Measurements from ENCODE around the gene RAB6B. TPM values are rescaled to one million over a fixed set of nuclear protein-coding genes. Genes with fewer than 3 reads are reported as not detected.

RAB6B gene
- total and polyA plus RNA-seq, 8 donors, result 1.6 to 9.2 (median 3.9) TPM

DNA sequence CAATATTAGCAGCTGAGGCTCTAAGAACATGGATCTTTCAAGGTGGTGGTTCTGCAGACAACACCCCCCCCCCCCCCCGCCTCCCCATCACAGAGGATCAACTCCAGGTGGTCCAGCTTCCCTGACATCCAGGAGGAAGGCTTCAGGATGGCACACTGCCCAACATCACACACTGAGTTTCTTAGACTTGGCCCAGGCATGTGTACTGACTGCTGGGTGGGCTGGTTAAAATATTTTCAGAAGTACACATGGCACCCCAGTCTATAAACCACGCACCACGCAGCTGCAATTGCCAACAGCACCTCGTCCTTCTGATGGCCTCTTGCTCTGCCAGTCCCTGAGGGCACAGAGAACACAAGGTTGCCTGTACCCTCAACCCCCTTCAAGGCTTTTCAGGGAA lies 68.0 kb downstream of the RAB6B start:
- FAIRE-seq, result no peak
- ATAC-seq, result no peak

DNA sequence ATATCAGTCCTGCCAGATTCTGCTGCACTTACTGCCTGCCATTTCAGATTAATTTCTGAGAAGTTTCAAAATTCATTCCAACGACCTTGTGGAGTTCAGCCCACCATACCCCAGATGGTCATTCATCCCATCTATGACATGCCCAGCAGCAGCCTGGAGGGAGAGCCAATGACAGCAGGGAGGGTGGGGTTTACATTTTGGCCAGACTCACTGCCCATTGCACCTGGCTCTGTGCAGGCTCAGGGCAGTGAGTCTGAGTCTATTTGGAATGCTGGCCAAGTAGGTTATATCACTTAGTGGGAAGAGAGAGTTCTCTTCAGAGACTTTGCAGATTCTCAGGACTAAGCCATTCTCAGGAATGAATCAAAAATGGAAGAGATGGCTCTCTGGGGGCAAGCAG lies 68.5 kb downstream of the RAB6B start:
- no peaks in the 10 kb centered on the region for H3K27me3 ChIP-seq
- H3K27ac ChIP-seq, result no peak overlapping the region
- ATAC-seq, result no peak
- no peaks in the 10 kb centered on the region for H3K9me3 ChIP-seq
- TF ChIP-seq, protein P1, sequence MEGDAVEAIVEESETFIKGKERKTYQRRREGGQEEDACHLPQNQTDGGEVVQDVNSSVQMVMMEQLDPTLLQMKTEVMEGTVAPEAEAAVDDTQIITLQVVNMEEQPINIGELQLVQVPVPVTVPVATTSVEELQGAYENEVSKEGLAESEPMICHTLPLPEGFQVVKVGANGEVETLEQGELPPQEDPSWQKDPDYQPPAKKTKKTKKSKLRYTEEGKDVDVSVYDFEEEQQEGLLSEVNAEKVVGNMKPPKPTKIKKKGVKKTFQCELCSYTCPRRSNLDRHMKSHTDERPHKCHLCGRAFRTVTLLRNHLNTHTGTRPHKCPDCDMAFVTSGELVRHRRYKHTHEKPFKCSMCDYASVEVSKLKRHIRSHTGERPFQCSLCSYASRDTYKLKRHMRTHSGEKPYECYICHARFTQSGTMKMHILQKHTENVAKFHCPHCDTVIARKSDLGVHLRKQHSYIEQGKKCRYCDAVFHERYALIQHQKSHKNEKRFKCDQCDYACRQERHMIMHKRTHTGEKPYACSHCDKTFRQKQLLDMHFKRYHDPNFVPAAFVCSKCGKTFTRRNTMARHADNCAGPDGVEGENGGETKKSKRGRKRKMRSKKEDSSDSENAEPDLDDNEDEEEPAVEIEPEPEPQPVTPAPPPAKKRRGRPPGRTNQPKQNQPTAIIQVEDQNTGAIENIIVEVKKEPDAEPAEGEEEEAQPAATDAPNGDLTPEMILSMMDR (IDR thresholded peaks at IDR 0.05), result no peak
- no peak overlapping the region for H3K4me3 ChIP-seq
- intact Hi-C loops (cut with DNase I), result no loop called here
- H3K4me1 ChIP-seq, result no peaks in the 10 kb centered on the region
- no peak for DNase-seq
- WGBS, 2 donors, result 8 to 9% methylated on average over 1 of the region's 1 CpG
- H3K36me3 ChIP-seq, result peaks cover 0 to 8% (median 3%) of the 10 kb centered on the region in 3 donors
- no peak for FAIRE-seq

More for the DNA sequence above, 68.0 kb downstream of the RAB6B start:
- no peaks in the 10 kb centered on the region for H3K27me3 ChIP-seq
- intact Hi-C loops (cut with DNase I), result no loop called here
- TF ChIP-seq, protein P1 (IDR thresholded peaks at IDR 0.05), result no peak
- H3K27ac ChIP-seq, result no peak overlapping the region
- no peaks in the 10 kb centered on the region for H3K4me1 ChIP-seq
- H3K4me3 ChIP-seq, result no peak overlapping the region
- H3K36me3 ChIP-seq, result peaks cover 0 to 8% (median 3%) of the 10 kb centered on the region in 3 donors
- peak in 1 of 6 donors; percentile 14 for DNase-seq
- H3K9me3 ChIP-seq, result no peaks in the 10 kb centered on the region
- WGBS, 2 donors, result 77 to 90% methylated on average over 4 of the region's 4 CpGs

DNA sequence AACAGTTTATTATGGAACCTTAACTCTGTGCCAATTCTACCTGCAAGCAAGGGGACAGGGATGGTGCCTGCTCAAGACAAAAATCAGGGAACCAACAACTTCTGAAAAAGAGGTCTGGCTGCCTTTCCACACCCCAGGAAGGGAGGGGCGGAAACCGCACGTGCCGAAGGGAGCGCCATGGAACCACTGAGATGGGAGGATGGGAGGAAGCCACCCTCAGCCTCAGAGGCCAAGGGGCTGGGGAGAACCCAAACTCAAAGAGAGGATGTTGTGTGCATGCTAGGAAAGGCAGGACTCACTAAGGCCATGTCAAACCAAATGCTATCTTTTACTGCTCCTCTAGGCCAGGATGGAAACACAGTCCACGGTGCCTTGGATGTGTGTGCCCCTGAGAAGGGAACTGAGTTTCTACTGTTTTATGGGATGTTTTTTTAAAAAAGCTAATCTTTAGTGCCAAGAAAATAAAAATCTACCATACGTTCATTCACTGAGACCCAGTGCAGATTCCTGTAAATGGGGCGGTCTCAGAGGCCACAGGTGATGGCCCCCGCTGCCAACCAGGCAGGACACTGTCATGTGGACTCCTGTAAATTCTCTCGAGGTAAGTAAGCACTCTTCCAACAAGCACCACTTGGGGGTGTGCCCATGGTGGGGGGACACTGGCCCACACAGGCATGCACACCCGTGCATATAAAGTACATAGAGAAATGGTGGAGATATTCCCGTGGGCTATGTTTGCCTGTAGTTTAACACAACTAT lies 69.5 kb downstream of the RAB6B start:
- DNase-seq, result peak in 1 of 6 donors; percentile 7
- FAIRE-seq, result no peak
- Histone ChIP-seq H3K36me3 (peaks cover 0 to 8% (median 3%) of the 10 kb centered on the region in 3 donors), H3K27me3 (no peaks in the 10 kb centered on the region), H3K4me1 (no peaks in the 10 kb centered on the region), H3K9me3 (no peaks in the 10 kb centered on the region), H3K27ac (no peak overlapping the region), H3K4me3 (no peak overlapping the region)
- intact Hi-C loops (cut with DNase I), result no loop called here
- TF ChIP-seq, protein P1 (IDR thresholded peaks at IDR 0.05), result no peak
- 81 to 83% methylated on average over 12 of the region's 12 CpGs for WGBS, 2 donors
- no peak for ATAC-seq

DNA sequence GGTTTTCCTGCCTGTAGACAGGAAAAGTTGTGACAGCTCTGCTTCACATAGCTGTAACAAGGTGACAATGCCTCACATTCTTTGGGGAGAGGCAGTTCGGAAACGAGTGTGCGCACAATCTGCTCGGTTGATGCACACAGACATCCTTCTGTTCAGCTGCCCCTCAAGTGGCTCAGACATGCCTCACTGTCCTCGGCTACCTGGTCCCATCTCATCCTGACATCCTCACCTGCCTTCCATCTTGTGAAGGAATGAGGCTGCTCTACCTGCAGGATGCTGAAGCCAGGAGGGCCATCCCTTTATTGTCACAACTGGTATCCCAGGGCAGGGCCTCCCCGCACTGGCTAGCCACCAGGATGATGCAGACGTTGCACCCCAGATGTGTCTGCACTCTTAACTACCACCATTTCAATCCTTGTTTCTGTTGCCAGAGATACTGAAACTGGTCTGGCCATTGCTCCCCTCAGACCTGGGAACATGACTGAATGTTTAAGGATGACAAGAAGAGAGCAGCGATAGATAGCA lies 70.7 kb downstream of the RAB6B start:
- 81 to 82% methylated on average over 8 of the region's 8 CpGs for WGBS, 2 donors
- peaks cover 4 to 19% (median 14%) of the 10 kb centered on the region in 3 donors for H3K36me3 ChIP-seq
- FAIRE-seq, result no peak
- H3K9me3 ChIP-seq, result no peaks in the 10 kb centered on the region
- DNase-seq, result no peak
- intact Hi-C loops (cut with DNase I), result loop anchor here in 1 of 3 donors (5.0 kb wide), 1 partner anchor 102 kb away; no protein-coding TSS in a partner anchor
- H3K27me3 ChIP-seq, result no peaks in the 10 kb centered on the region
- ATAC-seq, result no peak
- no peak overlapping the region for H3K27ac ChIP-seq
- H3K4me1 ChIP-seq, result no peaks in the 10 kb centered on the region
- H3K4me3 ChIP-seq, result no peak overlapping the region
- TF ChIP-seq, protein P1 (IDR thresholded peaks at IDR 0.05), result no peak
